Tibial nerve (tissue), 4 donors: ENCODE data around the gene SNED1. TPM values are rescaled to one million over a fixed set of nuclear protein-coding genes. Genes with fewer than 3 reads are reported as not detected.

ENCODE experiments used
- DNase-seq, 2 donors: peaks; one replicate each; pipeline ENCODE4 v3.0.0-alpha.2; 2019; ENCODE audit warnings: low spot score in 2 of 2
- H3K27ac ChIP-seq, 4 donors: fragments of 200-600 bp; sonication (generic) in 3 of 4; one replicate each; pipeline ENCODE4 v1.5.1; 2017 to 2019; ENCODE audit warnings: mild to moderate bottlenecking in 1 of 4
- H3K27me3 ChIP-seq, 2 donors: fragments of 200-600 bp; sonication (generic) in 1 of 2; one replicate each; pipeline versions ENCODE4 v1.5.1 to v1.6.0; 2017 to 2019
- H3K36me3 ChIP-seq, 3 donors: fragments of 200-600 bp; sonication (generic); one replicate each; pipeline ENCODE4 v1.5.1; 2018 to 2019
- H3K4me1 ChIP-seq, 4 donors: fragments of 200-600 bp; sonication (generic) in 3 of 4; one replicate each; pipeline ENCODE4 v1.5.1; 2017 to 2019
- H3K4me3 ChIP-seq, 4 donors: fragments of 200-600 bp; sonication (generic) in 3 of 4; one replicate each; pipeline ENCODE4 v1.5.1; 2017 to 2019; ENCODE audit warnings: mild to moderate bottlenecking in 1 of 4, moderate library complexity in 1 of 4
- H3K9me3 ChIP-seq, 4 donors: fragments of 200-600 bp; sonication (generic) in 3 of 4; one replicate each; pipeline ENCODE4 v1.5.1; 2017 to 2019
- CTCF ChIP-seq, 5 experiments: fragments of 200-600 bp in 3 of 5; fragments of 450-650 bp in 2 of 5; sonication (generic) in 3 of 5; IDR thresholded peaks; one replicate each; pipeline ENCODE4 v1.5.1; 2016 to 2019; ENCODE audit warnings: antibody characterized with exemption in 5 of 5, mild to moderate bottlenecking in 3 of 5, moderate library complexity in 2 of 5
- EP300 ChIP-seq, 2 donors: sonication (generic); formaldehyde crosslinking; IDR thresholded peaks; one replicate each; pipeline ENCODE4 v1.6.1; 2017; ENCODE audit warnings: antibody characterized with exemption in 2 of 2, mild to moderate bottlenecking in 1 of 2
- POLR2A ChIP-seq, 2 donors: fragments of 450-650 bp; IDR thresholded peaks; one replicate each; pipeline ENCODE4 v1.6.1; 2017; ENCODE audit warnings: antibody characterized with exemption in 2 of 2, mild to moderate bottlenecking in 2 of 2, moderate library complexity in 2 of 2
- WGBS, 2 donors: methylation state at CpG; one replicate each; pipeline ENCODE4 v1.1.5; 2018; 5-methylcytosine and 5-hydroxymethylcytosine counted together
- total RNA-seq, 4 donors: library from RNA; depleted of rRNA; stranded (reverse); fragments of >200 nt; gene quantifications; one replicate each; pipeline ENCODE4 v1.1.0, GENCODE V29; 2016

SNED1 gene
- total RNA-seq, 4 donors from 2014 or later: 116 to 226 (median 141) TPM

DNA sequence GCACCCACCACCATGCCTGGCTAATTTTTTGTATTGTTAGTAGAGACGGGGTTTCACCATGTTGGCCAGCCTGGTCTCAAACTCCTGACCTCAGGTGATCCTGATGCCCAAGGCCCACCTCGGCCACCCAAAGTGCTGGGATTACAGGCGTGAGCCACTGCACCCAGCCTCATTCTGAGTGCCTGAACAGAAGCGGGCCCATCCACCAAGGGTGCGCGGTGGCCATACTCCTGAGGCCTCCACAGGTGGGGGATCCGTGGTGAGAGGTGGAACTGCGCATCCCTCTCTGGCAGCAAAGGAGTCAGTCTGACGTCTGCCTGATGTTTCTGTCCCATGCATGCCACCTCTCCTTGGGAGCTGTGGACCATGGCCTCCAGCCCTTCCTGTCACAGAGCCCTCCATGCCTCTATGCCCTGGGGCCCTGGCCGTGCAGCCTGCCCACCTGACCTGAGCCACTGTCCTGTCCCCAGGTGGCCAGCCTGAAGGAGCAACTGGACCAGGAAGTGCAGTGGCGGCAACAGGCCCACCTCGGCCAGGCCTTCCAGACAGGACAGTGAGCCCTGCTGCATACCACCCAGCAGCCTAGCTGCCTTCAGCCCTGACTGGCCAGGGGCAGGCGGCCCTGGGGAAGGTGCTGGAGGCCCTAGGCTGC, 7.6 kb upstream of the SNED1 start:
- no peak for DNase-seq
- no peak overlapping the region for H3K4me3 ChIP-seq
- H3K4me1 ChIP-seq: peaks cover 7 to 95% (median 41%) of the 10 kb centered on the region in 4 donors
- peaks cover 0 to 12% (median 0%) of the 10 kb centered on the region in 4 donors for H3K9me3 ChIP-seq
- WGBS, 2 donors: 90 to 91% methylated on average over 9 to 13 of the region's 13 CpGs
- TF ChIP-seq POLR2A (IDR thresholded peaks at IDR 0.05): no peak
- no peak for TF ChIP-seq CTCF (IDR thresholded peaks at IDR 0.05)
- TF ChIP-seq EP300 (IDR thresholded peaks at IDR 0.05): no peak
- H3K27me3 ChIP-seq: no peaks in the 10 kb centered on the region
- no peaks in the 10 kb centered on the region for H3K36me3 ChIP-seq
- H3K27ac ChIP-seq: peak overlapping the region; percentile 2 to 73 (median 58)

DNA sequence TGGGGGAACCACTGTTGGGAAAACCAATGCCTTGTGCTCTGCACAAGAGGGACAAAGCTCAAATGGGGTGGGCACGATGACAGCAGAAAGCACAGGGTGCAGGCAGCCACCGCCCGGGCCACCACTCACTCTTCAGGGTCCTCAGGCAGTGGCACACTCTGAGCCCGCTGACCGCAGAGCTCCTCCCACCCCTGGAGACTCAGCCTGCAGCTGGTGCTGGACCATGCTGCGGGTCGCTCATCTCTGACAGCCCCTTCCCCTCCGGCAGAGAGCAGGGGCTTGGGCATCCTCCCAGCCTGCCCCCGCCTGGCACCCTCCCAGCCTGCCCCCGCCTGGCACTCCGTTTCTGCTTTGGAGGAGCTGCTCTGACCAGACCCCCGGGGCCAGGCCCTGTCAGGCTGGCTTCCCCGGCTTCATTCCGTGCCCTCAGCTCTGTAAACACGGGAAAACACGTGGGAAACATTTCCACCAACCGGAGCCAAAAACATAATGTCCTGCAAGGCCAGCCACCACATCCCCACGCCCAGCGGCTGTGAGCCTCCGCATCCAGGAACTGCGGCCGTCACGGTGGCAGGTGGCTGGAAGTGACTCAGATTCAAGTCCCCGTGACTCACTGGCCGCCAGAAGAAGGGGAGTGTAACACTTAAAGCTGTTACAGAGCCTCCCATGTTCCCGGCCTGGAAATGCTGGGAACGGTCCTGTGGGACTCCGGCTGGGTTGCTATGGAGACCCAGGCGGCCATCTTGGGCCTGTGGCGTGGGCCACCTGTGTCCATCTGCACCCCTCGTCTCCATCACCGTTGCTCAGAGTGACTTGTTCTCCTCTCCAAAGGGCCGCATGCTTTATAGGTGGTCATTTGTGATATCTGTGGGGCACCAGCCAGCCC, 6.8 kb upstream of the SNED1 start:
- Histone ChIP-seq H3K27ac (peak overlapping the region; percentile 46 to 77 (median 70)), H3K36me3 (no peaks in the 10 kb centered on the region), H3K4me3 (no peak overlapping the region), H3K4me1 (peaks cover 7 to 95% (median 44%) of the 10 kb centered on the region in 4 donors), H3K27me3 (no peaks in the 10 kb centered on the region), H3K9me3 (peaks cover 0 to 12% (median 0%) of the 10 kb centered on the region in 4 donors)
- WGBS, 2 donors: 55 to 58% methylated on average over 23 to 33 of the region's 33 CpGs
- peak; percentile 83 to 89 for DNase-seq
- TF ChIP-seq EP300 (IDR thresholded peaks at IDR 0.05): peak; percentile 88 to 90
- TF ChIP-seq CTCF (IDR thresholded peaks at IDR 0.05): no peak
- TF ChIP-seq POLR2A (IDR thresholded peaks at IDR 0.05): peak in 1 of 2 donors; percentile 11

DNA sequence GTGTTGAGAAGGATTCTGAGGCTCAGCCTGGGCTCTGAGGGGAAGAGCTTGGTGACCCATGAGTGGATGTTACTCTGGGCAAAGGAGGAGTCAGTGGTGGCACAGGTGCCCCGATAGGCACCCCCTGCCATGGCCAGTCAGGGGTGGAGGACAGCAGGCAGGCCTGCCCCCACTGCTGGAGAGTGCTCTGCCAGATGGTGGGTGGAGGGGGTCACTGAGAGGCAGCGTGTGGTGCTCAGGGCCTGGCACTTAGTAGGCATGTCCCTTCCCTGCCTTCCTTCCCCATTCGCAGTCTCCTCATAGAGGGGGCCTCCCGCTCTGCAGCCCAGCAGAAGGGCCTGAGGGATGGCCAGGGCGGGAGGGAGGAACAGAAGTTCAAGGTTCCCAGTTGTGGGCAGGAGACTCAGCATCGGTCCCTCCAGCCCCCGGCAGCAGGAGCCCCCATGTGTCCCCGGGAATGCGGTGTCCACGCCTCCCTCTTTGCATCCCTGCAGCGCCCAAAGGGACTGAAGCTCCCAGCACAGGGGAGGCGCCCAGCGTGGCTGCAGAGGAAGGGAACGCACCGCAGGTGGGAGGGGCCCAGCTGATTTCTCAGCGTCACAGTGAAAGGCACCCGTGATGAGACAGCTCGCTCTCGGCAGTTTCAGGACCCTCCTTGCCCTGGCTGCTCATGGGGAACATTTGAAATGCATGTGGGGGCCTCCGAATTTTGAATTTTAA, 5.7 kb upstream of the SNED1 start:
- Histone ChIP-seq H3K4me1 (peaks cover 4 to 95% (median 40%) of the 10 kb centered on the region in 4 donors), H3K27ac (peak overlapping the region; percentile 46 to 94 (median 72))
- peak in 1 of 2 donors; percentile 30 for DNase-seq

DNA sequence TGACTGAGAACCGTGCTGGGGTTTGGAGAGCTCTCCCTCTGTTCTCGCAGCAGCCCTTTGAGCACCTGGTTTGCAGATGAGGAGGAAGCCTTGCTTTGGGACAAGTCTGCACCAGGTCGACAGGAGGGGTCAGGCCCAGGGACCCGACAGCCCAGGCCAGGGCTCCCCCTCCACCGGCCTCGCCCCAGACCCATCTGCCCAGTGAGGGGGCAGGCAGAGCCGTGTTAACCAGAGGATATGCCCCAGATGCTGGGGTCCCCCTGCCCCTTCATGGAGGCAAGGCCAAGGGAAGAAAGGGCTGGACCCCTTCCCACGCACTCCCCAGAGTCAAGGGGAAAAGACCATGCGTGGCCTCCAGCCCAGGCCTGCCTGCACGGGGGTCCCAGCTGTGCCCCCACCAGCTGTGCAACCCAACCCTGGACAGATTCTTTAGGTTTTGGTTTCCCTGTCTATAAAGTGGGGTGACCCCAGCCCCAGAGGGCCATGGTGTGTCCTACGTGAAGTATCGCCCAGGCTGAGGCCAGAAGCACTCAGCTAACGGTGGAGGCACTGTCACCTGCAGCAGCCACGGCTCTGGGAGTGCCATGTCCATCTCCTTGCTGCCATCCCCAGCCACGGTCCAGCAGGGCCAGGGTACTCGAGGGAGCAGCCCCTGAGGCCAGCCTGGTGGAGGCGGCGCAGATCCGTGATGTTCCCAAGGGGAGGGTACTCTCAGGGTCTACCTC, 4.8 kb upstream of the SNED1 start:
- Histone ChIP-seq H3K27me3 (no peaks in the 10 kb centered on the region), H3K36me3 (no peaks in the 10 kb centered on the region), H3K27ac (peak overlapping the region in 1 of 4 donors; percentile 94), H3K4me3 (no peak overlapping the region), H3K4me1 (peaks cover 0 to 93% (median 37%) of the 10 kb centered on the region in 4 donors), H3K9me3 (peaks cover 0 to 4% (median 0%) of the 10 kb centered on the region in 4 donors)
- TF ChIP-seq POLR2A (IDR thresholded peaks at IDR 0.05) (no peak), CTCF (IDR thresholded peaks at IDR 0.05) (no peak), EP300 (IDR thresholded peaks at IDR 0.05) (no peak)
- DNase-seq: peak in 1 of 2 donors; percentile 8
- 82 to 83% methylated on average over 5 to 16 of the region's 19 CpGs for WGBS, 2 donors

More for the DNA sequence above, 5.7 kb upstream of the SNED1 start:
- Histone ChIP-seq H3K27me3 (no peaks in the 10 kb centered on the region), H3K9me3 (peaks cover 0 to 12% (median 0%) of the 10 kb centered on the region in 4 donors), H3K36me3 (no peaks in the 10 kb centered on the region), H3K4me3 (no peak overlapping the region)
- TF ChIP-seq CTCF (IDR thresholded peaks at IDR 0.05) (no peak), POLR2A (IDR thresholded peaks at IDR 0.05) (no peak), EP300 (IDR thresholded peaks at IDR 0.05) (no peak)
- WGBS, 2 donors: 66% methylated on average over 15 to 17 of the region's 20 CpGs
